B cell (primary cell): Measurements from ENCODE around the gene WDR1. TPM values are rescaled to one million over a fixed set of nuclear protein-coding genes. Genes with fewer than 3 reads are reported as not detected.

ENCODE experiments used
- ATAC-seq: fragments of 200-7000 bp; cut with Tn5 transposase; one replicate; pipeline ENCODE4 v1.10.0; 2021; ENCODE audit warnings: low read depth, mild to moderate bottlenecking, moderate number of reproducible peaks, moderate library complexity
- CTCF ChIA-PET: fragments of 350-600 bp; sonication (Branson Sonifier 250); formaldehyde crosslinking; loops from one replicate; lab custom pipeline; 2021; ENCODE audit warnings: antibody characterized with exemption, inconsistent platforms; lab: Charles Lee
- POLR2A ChIA-PET: fragments of 350-600 bp; sonication (Branson Sonifier 250); formaldehyde crosslinking; loops from one replicate; lab custom pipeline; 2021; ENCODE audit warnings: antibody characterized with exemption; lab: Charles Lee
- DNase-seq: peaks from one replicate; pipeline ENCODE4 v3.0.0; 2013
- H2AFZ ChIP-seq: 2 replicates; pipeline ENCODE4 v1.6.1; 2012; ENCODE audit warnings: mild to moderate bottlenecking, low read depth, low read length; ENCODE audit not compliant: insufficient read depth, poor library complexity, severe bottlenecking
- H3K27ac ChIP-seq, 2 donors: 1 replicate in 1 of 2; 2 replicates in 1 of 2; pipeline ENCODE4 v1.5.1; 2012 to 2013; ENCODE audit warnings: low read length in 2 of 2, mild to moderate bottlenecking in 2 of 2, moderate library complexity in 1 of 2
- H3K27me3 ChIP-seq, 4 experiments: fragments of 200-600 bp in 1 of 4; sonication (generic) in 1 of 4; replicated peaks in 1 of 4; 1 replicate in 2 of 4; 2 replicates in 2 of 4; pipeline versions ENCODE4 v1.6.1 to v1.7.0; 2013 to 2016; ENCODE audit warnings: low read length in 3 of 4, mild to moderate bottlenecking in 2 of 4, mixed read lengths in 1 of 4, moderate library complexity in 1 of 4; ENCODE audit not compliant: insufficient read depth in 4 of 4, control insufficient read depth in 3 of 4; ENCODE audit errors: control extremely low read depth in 1 of 4
- H3K36me3 ChIP-seq, 2 experiments: replicated peaks in 1 of 2; 1 replicate in 1 of 2; 2 replicates in 1 of 2; pipeline versions ENCODE4 v1.6.1 to v1.7.1; 2013; ENCODE audit warnings: low read length in 1 of 2; ENCODE audit not compliant: insufficient read depth in 2 of 2, control insufficient read depth in 1 of 2; ENCODE audit errors: control extremely low read depth in 1 of 2, extremely low read depth in 1 of 2
- H3K4me1 ChIP-seq, 2 donors: fragments of 200-600 bp in 1 of 2; sonication (generic) in 1 of 2; 1 replicate in 1 of 2; 2 replicates in 1 of 2; pipeline versions ENCODE4 v1.5.1 to v1.6.1; 2013 to 2017; ENCODE audit warnings: low read length in 2 of 2; ENCODE audit not compliant: control insufficient read depth in 2 of 2, insufficient read depth in 2 of 2
- H3K4me2 ChIP-seq: replicated peaks from 2 replicates; pipeline ENCODE3; 2012; ENCODE audit warnings: mild to moderate bottlenecking, low read depth, low read length; ENCODE audit not compliant: poor library complexity, severe bottlenecking
- H3K4me3 ChIP-seq, 5 experiments: fragments of 200-600 bp in 1 of 5; sonication (generic) in 1 of 5; 1 replicate in 3 of 5; 2 replicates in 2 of 5; pipeline versions ENCODE4 v1.5.1 to v1.7.0; 2011 to 2016; ENCODE audit warnings: low read length in 4 of 5, mild to moderate bottlenecking in 4 of 5, low read depth in 2 of 5, control low read depth in 1 of 5, moderate library complexity in 1 of 5; ENCODE audit not compliant: insufficient read depth in 1 of 5; ENCODE audit errors: control extremely low read depth in 1 of 5, extremely low read depth in 1 of 5
- H3K79me2 ChIP-seq: fragments of 200-600 bp; sonication (generic); one replicate; pipeline ENCODE4 v1.6.0; 2016; ENCODE audit warnings: low read length; ENCODE audit not compliant: control insufficient read depth, insufficient read depth
- H3K9ac ChIP-seq: fragments of 200-600 bp; sonication (generic); 2 replicates; pipeline ENCODE4 v1.6.1; 2017; ENCODE audit warnings: mild to moderate bottlenecking, low read length, moderate library complexity
- H3K9me3 ChIP-seq, 3 donors: one replicate each; pipeline versions ENCODE4 v1.6.1 to v1.7.1; 2013; ENCODE audit warnings: low read length in 2 of 3; ENCODE audit not compliant: control insufficient read depth in 2 of 3, insufficient read depth in 1 of 3; ENCODE audit errors: control extremely low read depth in 1 of 3
- H4K20me1 ChIP-seq: 2 replicates; pipeline ENCODE4 v1.6.0; 2012; ENCODE audit warnings: mild to moderate bottlenecking, low read length; ENCODE audit not compliant: insufficient read depth, control insufficient read depth, poor library complexity, severe bottlenecking
- H3K27ac Mint-ChIP-seq: one replicate; pipeline ENCODE4 v1.8.0; 2021; ENCODE audit warnings: mixed read lengths
- H3K27me3 Mint-ChIP-seq: one replicate; pipeline ENCODE4 v1.8.0; 2021; ENCODE audit warnings: mixed read lengths
- H3K4me1 Mint-ChIP-seq: one replicate; pipeline ENCODE4 v1.8.0; 2021; ENCODE audit warnings: mixed read lengths
- H3K4me3 Mint-ChIP-seq: one replicate; pipeline ENCODE4 v1.8.0; 2021; ENCODE audit warnings: mixed read lengths
- H3K9me3 Mint-ChIP-seq: one replicate; pipeline ENCODE4 v1.8.0; 2022; ENCODE audit warnings: mixed read lengths; ENCODE audit not compliant: insufficient read depth
- CTCF ChIP-seq: fragments of 200-600 bp; IDR thresholded peaks from one replicate; pipeline ENCODE4 v1.8.0; 2022; ENCODE audit warnings: antibody characterized with exemption, mild to moderate bottlenecking
- WGBS: methylation state at CpG from one replicate; pipeline ENCODE4 v1.1.5; 2013; ENCODE audit warnings: missing lambda C conversion rate; ENCODE audit not compliant: insufficient coverage; 5-methylcytosine and 5-hydroxymethylcytosine counted together
- intact Hi-C: fragments of 100-400 bp; cut with micrococcal nuclease; formaldehyde crosslinking; loops from one replicate; pipeline ENCODE4 v1.10.0; 2022
- polyA plus RNA-seq: library from polyadenylated mRNA; depleted of rRNA; stranded (reverse); fragments of >200 nt; gene quantifications from 2 replicates; pipeline ENCODE4 v1.2.3, GENCODE V29; 2012
- total RNA-seq, 2 donors: library from RNA; stranded (reverse); fragments of 120-200 nt in 1 of 2; gene quantifications; 1 replicate in 1 of 2; 2 replicates in 1 of 2; pipeline versions ENCODE4 v1.2.3 to v1.2.4, GENCODE V29; 2013 to 2022

WDR1 gene
- total and polyA plus RNA-seq, 2 donors (not counting 1 experiment from before 2014, with no cell fraction given) = 134 to 217 TPM

- Mint-ChIP-seq H3K4me1 (peaks cover 33% of the 10 kb centered on the region), H3K27ac (no peak overlapping the region), H3K9me3 (no peaks in the 10 kb centered on the region), H3K4me3 (no peak overlapping the region), H3K27me3 (peaks cover 53% of the 10 kb centered on the region)
- Histone ChIP-seq H4K20me1 (no peaks in the 10 kb centered on the region), H3K9ac (no peak overlapping the region), H3K4me1 (peaks cover 20% of the 10 kb centered on the region in 2 donors), H3K79me2 (no peaks in the 10 kb centered on the region), H2AFZ (no peak overlapping the region), H3K9me3 (no peaks in the 10 kb centered on the region), H3K27me3 (peaks cover 0 to 28% (median 10%) of the 10 kb centered on the region in 4 experiments), H3K27ac (no peak overlapping the region), H3K36me3 (no peaks in the 10 kb centered on the region), H3K4me2 (no peak overlapping the region), H3K4me3 (no peak overlapping the region)
- DNase-seq (no peak), ATAC-seq (no peak)
- intact Hi-C loops = loop anchor here (10.0 kb wide), 1 partner anchor 312 kb away; no protein-coding TSS in a partner anchor
- no peak for TF ChIP-seq CTCF
- WGBS = 81% methylated on average over 1 of the region's 1 CpG
- ChIA-PET CTCF (interaction anchor here (0.8 to 3.3 kb wide), 2 partner anchors 11 to 13 kb away, joined by 3 to 21 read pairs; no protein-coding TSS in a partner anchor), POLR2A (no interaction called here)
Observed at GRCh38 chr4:10153161-10153560, 36.6 kb upstream of the WDR1 start.

- no peaks in the 10 kb centered on the region for H3K9me3 Mint-ChIP-seq
- Histone ChIP-seq H4K20me1 (no peaks in the 10 kb centered on the region), H3K4me3 (no peak overlapping the region), H3K9ac (no peak overlapping the region), H3K36me3 (no peaks in the 10 kb centered on the region), H3K79me2 (no peaks in the 10 kb centered on the region), H2AFZ (no peak overlapping the region), H3K4me2 (peak overlapping the region; percentile 33), H3K9me3 (no peaks in the 10 kb centered on the region), H3K27me3 (peaks cover 0 to 28% (median 12%) of the 10 kb centered on the region in 4 experiments), H3K4me1 (peaks cover 20% of the 10 kb centered on the region in 2 donors), H3K27ac (no peak overlapping the region)
- peaks cover 40% of the 10 kb centered on the region for H3K27me3 Mint-ChIP-seq
- CTCF ChIA-PET = interaction anchor here (0.9 to 3.3 kb wide), 9 partner anchors 9 to 400 kb away, joined by 3 to 21 read pairs (median 6); partner anchors contain the start of gene WDR1
- peak; percentile 86 for DNase-seq
- peak; percentile 94 for ATAC-seq
- H3K27ac Mint-ChIP-seq = peak overlapping the region; percentile 23
- intact Hi-C loops = loop anchor here (1.0 to 10.0 kb wide), 2 partner anchors 34 to 314 kb away; no protein-coding TSS in a partner anchor
- peaks cover 30% of the 10 kb centered on the region for H3K4me1 Mint-ChIP-seq
- 0% methylated on average over 5 of the region's 5 CpGs for WGBS
- POLR2A ChIA-PET = interaction anchor here (2.8 kb wide), 1 partner anchor 34 kb away, joined by 12 read pairs; the partner anchor contains the start of gene WDR1
- peak overlapping the region; percentile 17 for H3K4me3 Mint-ChIP-seq
- TF ChIP-seq CTCF = no peak
Observed at GRCh38 chr4:10151182-10151581, 34.6 kb upstream of the WDR1 start.
